Heart left ventricle (tissue), 13 donors: ENCODE results near the gene ARL8A.

Source experiments
- CTCF ChIP-seq, 12 donors: fragments of 200-600 bp; sonication (generic) in 4 of 12; IDR thresholded peaks; one replicate each; pipeline versions ENCODE4 v1.5.0 to v1.8.0; 2018 to 2022; ENCODE audit warnings: antibody characterized with exemption in 12 of 12, mild to moderate bottlenecking in 5 of 12
- POLR2A ChIP-seq, 2 donors: fragments of 450-650 bp; IDR thresholded peaks; one replicate each; pipeline ENCODE4 v1.6.1; 2017; ENCODE audit warnings: antibody characterized with exemption in 2 of 2, mild to moderate bottlenecking in 2 of 2, moderate library complexity in 2 of 2
- donor health status: ischemic (EF 13 %, LVEDD 7.1; RV severe dilation, severe dysfunction).
- donor health status: DM: no; HTN: yes; CAD: no.
- donor health status: DM: no; HTN: no; CAD: no.
- donor health status: ischemic (EF 25% LVEDD 6.9; RV normal size, moderate dysfunction).
- donor health status: ischemic (EF 25% LVEDD 5.7; RV mildly dilated, moderate dysfunction).
- donor health status: ischemic (EF 35%, LVEDD 5.7; RV mildly dilated, moderate dysfunction).
- donor health status: nonischemic (EF 11% LVEDD 7.7; RV severe dilation, severe dysfunction).
- donor health status: DM: yes; HTN: yes; CAD: no.
- donor health status: PGD.
- donor health status: ischemic (EF 29% LVEDD 5.4; RV normal size, mild dysfunction).
- donor health status: nonischemic (EF 23%, LVEDD 6.1; RV moderate dilation, normal function).

- no peak for TF ChIP-seq POLR2A (IDR thresholded peaks at IDR 0.05)
- TF ChIP-seq CTCF (IDR thresholded peaks at IDR 0.05): no peak
Observed at GRCh38 chr1:202113690-202114300, 30.7 kb downstream of the ARL8A start.
